NCI-H146 (cell line): Measurements from ENCODE around the gene KRT81.
"Not testable (repeated sequence)": the region's sequence is repeated elsewhere in the genome, so short reads cannot be mapped to it uniquely, and the experiment has no call there.

ENCODE experiments used
- DNase-seq: peaks from one replicate; lab custom pipeline; 2025; lab: John Stamatoyannopoulos, UW

KRT81 gene

GRCh38 chr12:52296572-52297215 lies 5.4 kb upstream of the KRT81 start:
- no peak for DNase-seq

GRCh38 chr12:52295663-52296062 lies 4.3 kb upstream of the KRT81 start:
- no peak for DNase-seq

GRCh38 chr12:52294803-52295202 lies 3.5 kb upstream of the KRT81 start:
- DNase-seq: no peak

GRCh38 chr12:52293926-52294325 lies 2.6 kb upstream of the KRT81 start:
- DNase-seq: no peak

- DNase-seq: not testable (repeated sequence)
Measured at GRCh38 chr12:52290483-52291134, 725 bp downstream of the KRT81 start.

- not testable (repeated sequence) for DNase-seq
Measured at GRCh38 chr12:52287816-52288805, 3.2 kb downstream of the KRT81 start.

- DNase-seq: not testable (repeated sequence)
Measured at GRCh38 chr12:52286857-52287785, 4.2 kb downstream of the KRT81 start.

- no peak for DNase-seq
Measured at GRCh38 chr12:52285851-52286530, 5.3 kb downstream of the KRT81 start.

- no peak for DNase-seq
Measured at GRCh38 chr12:52285172-52285745, 6.1 kb downstream of the KRT81 start.

GRCh38 chr12:52284562-52285171 lies 6.7 kb downstream of the KRT81 start:
- DNase-seq: no peak

- no peak for DNase-seq
Measured at GRCh38 chr12:52280796-52281560, 10.4 kb downstream of the KRT81 start.

GRCh38 chr12:52280319-52280795 lies 11.0 kb downstream of the KRT81 start:
- DNase-seq: no peak

GRCh38 chr12:52279422-52280318 lies 11.7 kb downstream of the KRT81 start:
- DNase-seq: no peak

- DNase-seq: peak; percentile 74
Measured at GRCh38 chr12:52278575-52279421, 12.5 kb downstream of the KRT81 start.

GRCh38 chr12:52277486-52278245 lies 13.7 kb downstream of the KRT81 start:
- DNase-seq: no peak

GRCh38 chr12:52275686-52276085 lies 15.6 kb downstream of the KRT81 start:
- no peak for DNase-seq
